ENCODE data around the gene GAB2. TPM values are rescaled to one million over a fixed set of nuclear protein-coding genes. Genes with fewer than 3 reads are reported as not detected.
"Not testable (repeated sequence)": the region's sequence is repeated elsewhere in the genome, so short reads cannot be mapped to it uniquely, and the experiment has no call there.

Gene GAB2
- polyA plus RNA-seq, 5 donors, result 16.1 to 20.4 (median 17.7) TPM

DNA sequence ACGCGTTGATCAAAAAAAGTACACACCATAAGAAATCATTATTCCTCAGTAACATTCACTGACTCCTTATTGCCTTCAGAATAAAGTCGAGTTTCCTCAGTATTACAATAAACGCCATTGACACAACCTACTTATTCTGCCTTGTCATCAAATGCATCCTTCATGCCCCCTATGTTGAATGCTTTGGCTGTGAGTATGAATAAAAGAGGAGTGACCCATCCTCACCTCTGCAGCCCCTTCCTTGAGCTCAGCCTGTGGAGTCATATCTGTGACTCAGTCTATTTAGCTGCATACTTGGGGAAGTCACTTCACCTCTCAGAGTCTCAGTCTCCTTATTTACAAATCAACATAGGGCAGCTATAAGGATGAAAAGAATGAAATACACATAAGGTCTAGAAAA, 163.8 kb downstream of the GAB2 start:
- no peak for DNase-seq

DNA sequence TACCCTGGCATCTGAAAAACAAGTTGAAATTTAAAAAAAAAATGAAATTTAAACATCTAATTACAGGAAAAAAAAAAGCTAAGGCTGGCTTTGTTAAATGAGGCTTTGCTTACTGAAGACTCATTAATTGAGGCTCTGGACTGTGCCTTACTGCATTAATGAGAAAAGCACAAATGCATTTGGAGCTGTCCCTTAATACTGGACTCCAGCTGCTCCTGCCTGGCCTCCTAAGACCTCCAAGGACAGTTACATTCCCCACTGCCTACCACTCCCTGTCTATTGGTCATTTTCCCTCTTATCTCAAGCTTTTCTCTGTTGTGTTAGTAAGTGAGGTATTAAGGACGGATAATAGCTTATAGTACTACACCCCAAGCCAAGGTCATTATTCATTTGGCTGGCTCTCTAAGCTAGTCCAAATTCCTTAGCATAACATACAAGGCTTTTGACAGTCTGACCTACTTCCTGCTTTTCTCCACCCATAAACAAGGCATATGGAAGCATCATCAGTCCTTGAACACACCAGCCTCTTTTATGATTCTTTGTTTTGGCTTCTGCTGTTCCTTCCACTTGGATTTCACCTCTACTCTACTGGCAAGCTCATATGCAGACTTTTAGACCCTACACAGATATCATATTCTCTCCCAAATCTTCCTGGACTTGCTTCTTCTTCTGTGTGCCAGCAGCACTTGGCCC, 166.4 kb downstream of the GAB2 start:
- DNase-seq, result no peak

DNA sequence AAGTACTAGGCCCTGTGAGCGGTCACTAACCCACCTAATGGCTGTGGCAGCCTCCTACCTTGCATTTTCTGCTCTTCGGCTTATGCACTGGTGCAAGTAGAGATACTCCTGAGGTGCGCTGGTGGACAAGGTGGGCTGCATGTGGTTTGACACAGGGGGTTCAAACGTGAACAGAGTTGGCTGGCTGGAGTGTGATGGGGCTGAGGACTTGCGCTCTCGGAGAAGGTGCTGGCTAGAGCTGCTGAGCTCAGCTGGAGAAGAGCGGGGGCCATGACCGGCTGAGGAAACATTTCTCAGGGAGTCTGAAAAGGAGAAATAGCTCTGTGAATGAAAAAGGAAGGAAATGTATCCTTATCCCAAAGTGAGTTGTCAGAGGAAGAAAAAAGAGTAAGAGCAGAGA, 167.5 kb downstream of the GAB2 start:
- DNase-seq, result no peak

DNA sequence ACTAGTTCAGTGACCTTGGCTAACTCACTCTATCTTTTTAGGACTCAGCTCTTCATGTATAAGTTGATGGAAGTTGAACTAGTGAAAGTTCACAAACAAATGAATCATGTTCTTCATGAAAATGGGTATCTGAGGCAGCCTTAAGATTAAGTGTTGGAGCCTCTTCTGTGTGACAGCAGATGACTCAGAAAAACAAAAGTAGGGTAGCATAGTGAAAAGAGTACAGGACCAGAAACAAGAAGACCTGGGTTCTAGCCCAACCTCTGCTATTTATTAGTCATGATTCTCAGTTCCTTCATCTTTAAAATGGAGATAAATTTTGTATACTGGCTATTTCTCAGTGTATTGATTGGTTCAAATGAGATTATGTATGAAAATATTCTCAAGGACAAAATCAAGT, 168.7 kb downstream of the GAB2 start:
- no peak for DNase-seq

DNA sequence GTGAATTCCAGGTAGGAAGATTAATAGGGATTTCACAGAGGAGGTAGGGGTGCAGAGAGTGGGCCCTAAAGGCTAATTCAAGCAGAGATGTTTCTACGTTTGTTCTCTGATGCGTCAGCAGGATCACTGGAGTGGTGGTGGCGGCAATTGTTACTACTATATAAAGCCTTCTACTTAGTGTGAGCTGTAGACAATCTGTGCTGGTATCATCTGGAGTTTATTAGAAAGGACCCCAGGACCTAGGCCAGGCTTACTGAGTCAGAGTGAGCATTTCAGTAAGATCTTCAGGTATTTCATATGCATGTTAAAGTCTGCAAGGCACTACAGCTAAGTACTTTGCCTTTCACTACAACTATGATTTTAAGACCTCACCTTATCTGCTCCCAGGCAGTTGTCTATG, 169.4 kb downstream of the GAB2 start:
- DNase-seq, result no peak

DNA sequence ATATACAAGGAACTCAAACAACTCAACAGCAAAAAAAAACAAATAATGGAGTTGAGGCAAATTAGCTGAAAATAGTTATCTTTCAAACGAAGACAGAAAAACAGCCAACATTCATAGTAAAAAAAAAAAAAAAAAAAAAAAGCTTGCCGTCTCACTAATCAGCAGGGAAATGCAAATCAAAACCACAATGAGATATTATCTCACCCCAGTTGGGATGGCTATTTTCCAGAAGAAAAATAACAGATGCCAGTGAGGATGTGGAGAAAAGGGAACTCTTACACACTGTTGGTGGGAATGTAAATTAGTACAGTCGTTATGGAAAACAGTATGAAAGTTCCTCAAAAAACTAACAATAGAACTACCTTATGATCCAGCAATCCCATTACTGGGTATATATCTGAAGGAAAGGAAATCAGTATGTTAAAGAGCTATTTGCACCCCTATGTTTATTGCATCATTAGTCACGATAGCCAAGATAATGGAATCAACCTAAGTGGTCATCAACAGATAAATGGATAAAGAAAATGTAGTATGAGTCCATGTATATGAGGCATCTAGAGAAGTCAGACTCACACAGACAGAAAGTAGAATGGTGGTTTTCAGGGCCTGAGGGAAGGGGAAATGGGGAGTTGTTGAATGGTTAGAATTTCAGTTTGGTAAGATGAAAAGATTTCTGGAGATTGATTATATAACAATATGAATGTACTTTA, 172.9 kb downstream of the GAB2 start:
- DNase-seq, result no peak

DNA sequence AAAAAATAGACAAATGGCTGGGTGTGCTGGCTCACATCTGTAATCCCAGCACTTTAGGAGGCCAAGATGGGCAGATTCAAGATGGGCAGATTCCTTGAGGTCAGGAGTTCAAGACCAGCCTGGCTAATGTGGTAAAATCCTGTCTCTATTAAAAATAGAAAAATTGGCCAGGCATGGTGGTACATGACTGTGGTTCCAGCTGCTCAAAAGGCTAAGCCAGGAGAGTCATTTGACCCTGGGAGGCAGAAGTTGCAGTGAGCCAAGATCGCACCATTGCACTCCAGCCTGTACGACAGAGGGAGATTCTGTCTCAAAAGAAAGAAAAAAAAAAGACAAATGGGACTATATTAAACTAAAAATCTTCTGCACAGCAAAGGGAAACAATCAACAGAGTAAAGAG, 173.5 kb downstream of the GAB2 start:
- DNase-seq, result no peak

DNA sequence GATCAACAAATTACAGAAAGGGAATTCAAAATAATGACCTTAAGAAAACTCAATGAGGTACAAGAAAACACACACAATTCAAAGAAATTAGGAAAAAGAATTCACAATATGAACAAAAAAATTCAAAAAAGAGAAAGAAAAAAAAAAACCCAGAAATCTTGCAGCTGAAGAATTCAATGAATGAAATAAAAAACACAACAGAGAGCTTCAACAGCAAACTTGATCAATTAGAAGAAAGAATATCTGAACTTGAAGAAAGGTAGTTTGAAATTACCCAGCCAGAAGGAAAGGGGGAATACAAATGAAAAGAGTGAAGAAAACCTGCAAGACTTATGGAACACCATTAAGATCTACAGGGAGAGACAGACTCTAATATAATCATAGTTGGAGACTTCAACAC, 176.1 kb downstream of the GAB2 start:
- no peak for DNase-seq

DNA sequence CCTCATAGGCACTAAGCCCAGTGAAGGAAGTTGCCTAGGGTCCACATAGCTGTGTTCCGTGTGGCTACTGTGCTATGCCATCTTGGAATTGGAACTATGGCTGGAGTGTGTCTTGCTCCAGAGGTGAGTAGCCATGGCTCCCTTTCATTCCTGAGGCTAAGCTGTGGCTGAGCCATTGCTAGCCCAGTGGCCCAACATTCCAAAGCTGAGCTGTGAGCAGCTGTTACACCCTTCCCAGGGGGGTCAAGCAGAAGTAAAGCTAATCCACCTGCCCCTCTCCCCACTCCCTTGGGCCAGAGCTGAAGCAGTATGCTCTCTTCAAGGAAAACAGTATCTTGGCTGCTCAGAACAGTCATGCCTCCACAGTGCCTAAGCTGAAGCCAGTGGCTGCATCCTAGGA, 177.8 kb downstream of the GAB2 start:
- no peak for DNase-seq

DNA sequence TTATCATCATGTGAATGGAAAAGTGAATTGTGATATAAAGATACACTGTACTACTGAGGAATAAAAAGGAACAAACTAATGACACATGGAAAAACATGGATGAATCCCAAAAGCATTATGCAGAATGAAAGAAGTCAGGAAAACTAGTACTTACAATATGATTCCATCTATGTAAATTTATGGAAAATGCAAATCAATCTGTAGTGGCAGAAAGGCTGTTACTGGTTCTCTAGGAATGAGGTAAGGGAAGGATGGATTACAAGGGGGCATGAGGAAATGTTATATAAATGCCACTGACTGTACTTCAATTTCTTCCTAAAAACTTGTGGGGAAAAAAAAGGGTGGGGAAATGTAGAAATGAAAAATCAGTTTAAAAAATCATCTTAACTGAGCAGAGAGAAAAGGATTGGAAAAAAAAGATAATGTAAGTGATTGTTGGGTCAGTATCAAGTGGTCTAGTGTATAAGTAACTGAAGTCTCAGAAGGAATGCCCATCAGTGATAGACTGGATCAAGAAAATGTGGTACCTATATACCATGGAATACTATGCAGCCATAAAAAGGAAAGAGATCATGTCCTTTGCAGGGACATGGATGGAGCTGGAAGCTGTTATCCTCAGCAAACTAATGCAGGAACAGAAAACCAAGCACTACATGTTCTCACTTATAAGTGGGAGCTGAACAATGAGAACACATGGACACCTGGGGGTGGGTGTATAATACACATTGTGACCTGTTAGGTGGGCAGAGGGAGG, 180.2 kb downstream of the GAB2 start:
- no peak for DNase-seq

DNA sequence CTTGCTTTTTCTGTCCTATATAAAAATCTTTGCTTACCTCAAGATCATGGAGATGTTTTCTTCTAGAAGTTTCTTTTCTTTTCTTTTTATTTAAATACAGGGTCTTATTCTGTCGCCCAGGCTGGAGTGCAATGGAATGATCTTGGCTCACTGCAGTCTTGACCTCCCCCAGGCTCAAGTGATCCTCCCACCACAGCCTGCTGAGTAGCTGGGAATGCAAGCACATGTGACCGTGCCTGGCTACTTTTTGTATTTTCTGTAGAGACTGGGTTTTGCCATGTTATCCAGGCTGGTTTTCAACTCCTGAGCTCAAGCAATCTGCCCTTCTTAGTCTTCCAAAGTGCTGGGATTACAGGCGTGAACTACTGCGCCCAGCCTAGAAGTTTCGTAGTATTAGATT, 183.6 kb downstream of the GAB2 start:
- DNase-seq, result no peak

DNA sequence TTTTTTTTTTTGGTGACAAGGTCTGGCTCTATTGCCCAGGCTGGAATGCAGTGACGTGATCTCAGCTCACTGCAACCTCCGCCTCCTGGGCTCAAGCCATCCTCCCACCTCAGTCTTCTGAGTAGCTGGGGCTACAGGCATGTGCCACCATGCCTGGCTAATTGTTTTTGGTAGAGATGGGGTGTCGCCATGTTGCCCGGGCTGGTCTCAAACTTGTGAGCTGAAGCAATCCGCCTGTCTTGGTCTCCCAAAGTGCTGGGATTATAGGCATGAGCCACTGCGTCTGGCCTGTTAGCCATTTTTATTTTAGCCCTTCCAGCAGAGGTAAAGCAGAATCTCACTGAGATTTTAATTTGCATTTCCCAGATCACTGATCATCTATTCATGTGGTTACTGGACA, 184.6 kb downstream of the GAB2 start:
- not testable (repeated sequence) for DNase-seq

DNA sequence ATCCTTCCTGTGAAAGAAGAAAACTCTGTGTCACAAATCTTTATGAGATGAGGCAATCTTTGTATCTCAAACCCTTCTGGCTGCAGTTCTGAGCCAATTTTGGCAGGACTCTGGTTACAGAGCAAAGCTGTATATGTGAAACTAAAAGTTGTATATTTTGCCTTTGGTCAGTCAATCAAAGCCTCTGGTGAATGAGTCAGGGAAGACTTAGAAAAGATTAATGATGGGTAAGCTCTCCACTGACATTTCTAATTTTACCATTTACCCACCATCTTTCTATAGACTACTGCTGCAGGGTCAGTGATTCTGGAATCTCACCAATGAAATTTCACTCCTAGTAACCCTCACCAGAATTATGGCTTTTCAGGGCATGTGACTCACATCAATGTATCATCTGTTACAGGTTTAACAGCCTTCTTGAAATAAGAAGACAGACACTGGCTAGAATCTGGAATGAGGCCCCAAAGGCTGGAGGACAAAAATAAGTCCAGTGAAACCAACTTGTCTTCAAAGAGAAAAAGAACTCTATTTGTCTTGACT, 185.6 kb downstream of the GAB2 start:
- peak in 1 of 2 donors; percentile 27 for DNase-seq

DNA sequence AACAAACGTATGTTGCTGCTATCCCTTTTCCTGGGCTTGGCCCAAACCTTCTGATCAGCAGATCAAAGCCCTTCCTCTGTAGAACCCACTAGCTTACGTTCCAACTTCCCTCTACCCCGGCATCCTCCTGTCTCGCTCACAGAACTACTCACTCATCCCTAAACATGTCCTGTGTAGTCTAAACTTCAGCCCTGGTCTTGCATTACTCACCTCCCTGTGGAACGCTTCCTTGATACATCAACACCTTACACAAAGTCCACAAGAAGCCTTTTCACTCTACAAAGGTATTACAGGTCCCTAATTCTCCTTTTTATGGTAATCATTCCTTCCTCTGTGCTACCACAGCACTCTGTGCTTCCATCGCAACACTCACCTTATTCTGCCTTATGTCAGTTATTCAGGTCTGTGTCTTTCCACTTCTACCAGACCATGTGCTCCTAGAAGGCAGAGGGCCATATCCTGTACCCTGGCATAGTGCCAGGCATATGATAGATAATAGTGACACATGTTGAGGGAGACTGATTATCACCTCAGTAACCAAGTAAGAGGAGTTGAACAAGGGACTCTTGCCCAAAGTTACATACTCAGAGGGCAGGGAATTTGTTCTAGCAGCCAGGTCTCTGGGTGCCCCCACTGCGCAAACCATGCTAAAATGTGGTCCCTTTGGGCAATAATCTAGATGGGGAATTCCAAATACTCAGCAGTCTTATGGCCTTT, 187.3 kb downstream of the GAB2 start:
- DNase-seq, result no peak

DNA sequence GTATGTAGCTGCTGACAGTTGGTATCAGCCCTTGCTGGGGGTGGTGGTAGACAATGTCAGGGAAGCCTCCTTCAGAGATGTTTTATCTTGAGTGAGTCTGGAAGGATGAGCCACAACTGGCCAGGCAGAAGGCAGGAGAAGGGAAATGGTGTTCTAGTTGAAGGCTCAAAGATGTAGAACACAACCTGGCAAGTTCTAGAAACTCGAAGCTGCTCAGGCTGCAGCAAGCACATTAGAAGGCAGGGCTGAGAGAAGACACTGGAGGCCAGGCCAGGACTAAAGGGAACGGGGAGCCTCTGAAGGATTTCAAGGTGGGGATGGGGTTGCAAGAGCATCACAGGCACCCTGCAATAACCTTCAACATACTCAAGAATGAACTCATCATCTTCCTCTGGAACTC, 188.5 kb downstream of the GAB2 start:
- DNase-seq, result no peak

DNA sequence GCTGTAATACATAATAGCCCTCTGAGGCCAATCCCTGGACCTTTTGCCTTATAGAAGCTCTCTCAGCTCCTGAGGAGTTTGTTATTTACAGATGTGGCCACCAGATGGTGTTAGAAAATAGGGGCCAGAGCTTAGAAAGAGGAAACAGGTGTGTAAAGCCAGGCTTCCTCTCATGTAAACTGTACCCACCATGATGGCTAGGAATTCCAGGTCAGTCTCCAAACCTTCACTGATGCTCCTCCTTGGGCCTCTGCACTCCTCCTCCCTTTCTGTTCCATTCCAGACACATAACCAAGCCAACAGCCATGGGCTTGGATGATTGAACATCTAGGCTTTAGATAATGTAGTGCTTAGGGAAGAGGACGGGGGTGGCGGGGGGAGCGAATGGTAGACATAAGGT, 189.2 kb downstream of the GAB2 start:
- DNase-seq, result peak; percentile 26 to 53

DNA sequence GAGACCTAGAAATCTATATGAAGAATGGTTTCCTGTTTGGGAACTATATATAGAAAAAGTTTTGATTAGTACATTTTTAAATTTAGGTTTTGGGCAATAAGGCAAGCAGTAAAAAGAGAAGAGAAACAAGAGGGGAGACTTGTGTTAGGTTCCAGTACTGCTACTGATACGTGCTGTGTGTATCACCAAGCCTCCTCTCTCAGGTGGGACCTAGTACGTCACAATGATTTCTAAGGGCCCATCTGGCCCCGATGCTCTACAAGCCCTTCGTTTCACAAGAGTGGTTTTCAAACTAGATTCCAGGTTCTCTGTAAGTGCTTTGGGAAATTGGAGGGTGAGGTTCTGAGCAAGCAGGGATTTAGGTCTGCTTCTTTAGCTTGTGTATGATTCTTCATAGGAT, 189.7 kb downstream of the GAB2 start:
- no peak for DNase-seq

DNA sequence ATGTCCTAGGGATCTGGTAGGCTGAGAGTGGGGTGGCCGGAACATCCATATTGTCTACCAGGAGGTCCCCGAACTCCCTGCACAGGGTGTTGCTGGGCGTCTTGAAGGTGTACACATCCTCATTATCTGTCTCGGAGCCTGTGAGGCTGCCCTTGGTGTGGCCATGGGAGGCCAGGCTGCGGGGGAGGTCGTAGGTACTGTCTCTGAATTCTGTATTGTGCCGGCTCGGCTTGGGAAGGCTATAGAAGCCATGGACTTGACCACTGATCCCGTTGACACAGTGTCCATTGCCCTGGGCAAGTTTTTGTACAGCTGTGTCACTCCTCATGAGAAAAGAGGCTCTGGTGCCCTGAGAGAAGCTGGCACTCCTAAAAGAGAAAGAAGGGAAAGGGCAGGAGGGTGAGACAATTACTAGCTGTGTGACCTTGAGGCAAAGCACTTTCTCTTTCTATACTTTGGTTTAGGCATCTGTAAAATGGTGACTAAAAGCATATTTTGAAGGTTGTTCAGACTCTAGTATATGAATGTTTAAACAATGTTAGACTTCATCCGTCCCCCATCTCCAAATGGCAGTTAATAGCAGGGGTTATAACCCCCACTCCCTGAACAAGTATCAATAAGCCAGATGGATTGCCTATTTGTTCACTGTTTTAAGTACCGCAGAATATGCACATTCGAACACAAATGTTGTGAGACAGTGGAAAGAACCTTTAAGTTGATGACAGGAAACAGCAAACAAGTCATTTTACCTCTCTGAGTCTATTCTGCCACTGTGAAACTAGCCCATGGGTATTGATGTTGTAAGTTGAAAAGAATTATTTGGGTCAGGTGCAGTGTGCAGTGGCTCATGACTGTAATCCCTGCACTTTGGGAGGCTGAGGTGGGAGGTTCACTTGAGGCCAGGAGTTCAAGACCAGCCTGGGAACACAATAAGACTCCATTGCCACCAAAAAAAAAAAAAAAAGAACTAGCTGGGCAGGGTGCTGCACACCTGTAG, 190.6 kb downstream of the GAB2 start:
- DNase-seq, result no peak

DNA sequence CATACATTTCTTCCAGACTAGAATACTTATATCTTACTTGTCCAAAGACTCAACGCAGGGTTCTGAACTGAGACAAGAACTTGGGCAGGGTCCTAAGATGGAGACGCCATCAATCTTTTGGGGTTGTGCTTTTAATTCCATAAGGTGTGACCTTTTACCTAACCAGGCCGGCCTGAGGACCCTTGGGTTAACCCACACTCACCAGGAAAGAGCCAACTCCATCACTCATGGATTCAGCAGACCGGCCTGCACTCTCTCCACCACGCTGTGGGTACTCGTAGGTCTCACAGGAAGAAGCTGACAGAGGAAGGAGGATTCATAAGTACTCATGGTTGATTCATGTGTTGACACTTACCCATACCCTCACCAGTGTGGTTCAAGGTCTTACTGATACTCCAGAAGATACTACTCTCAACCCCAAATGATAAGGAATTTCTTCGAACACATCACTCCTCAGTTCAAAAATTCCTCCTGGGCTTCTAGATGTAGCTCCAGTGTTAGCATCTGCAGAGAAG, 192.7 kb downstream of the GAB2 start:
- no peak for DNase-seq

DNA sequence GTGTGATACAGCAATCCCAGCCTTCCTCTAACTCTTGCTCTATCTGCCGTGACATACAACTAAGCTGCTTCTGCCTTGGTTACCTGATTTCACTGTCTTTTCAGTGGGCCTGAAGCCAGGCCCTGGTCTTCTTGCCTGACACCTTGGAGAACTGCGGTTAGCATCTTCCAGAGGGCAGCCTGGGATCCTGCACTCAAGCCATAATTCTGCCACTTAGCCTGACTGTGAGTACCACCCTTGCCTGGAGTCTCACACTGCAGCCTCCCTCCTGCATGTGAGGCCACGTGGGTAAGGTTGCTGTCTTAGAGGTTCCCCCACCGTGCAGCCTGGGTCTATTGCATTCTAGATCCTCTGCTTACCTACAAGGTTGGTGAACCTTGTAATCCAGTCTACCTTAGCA, 193.1 kb downstream of the GAB2 start:
- DNase-seq, result no peak

Measured in right lung (tissue), 5 donors.